K562 (cell line): ENCODE data around the gene EFNA1. TPM values are rescaled to one million over a fixed set of nuclear protein-coding genes. Genes with fewer than 3 reads are reported as not detected.

ENCODE experiments used
- CHD4 ChIP-seq: fragments of 200-600 bp; sonication (generic); IDR thresholded peaks from 3 replicates; pipeline ENCODE4 v1.6.1; 2012; ENCODE audit warnings: low read depth, mild to moderate bottlenecking, mixed read lengths, low read length, inconsistent platforms; ENCODE audit not compliant: insufficient read depth, insufficient replicate concordance, poor library complexity, severe bottlenecking
- ILK ChIP-seq: fragments of 450-650 bp; IDR thresholded peaks from 2 replicates; pipeline ENCODE4 v1.6.1; 2016; ENCODE audit warnings: missing genetic modification characterization, low read depth, mild to moderate bottlenecking, missing compliant biosample characterization, moderate library complexity, borderline replicate concordance
- RBM14 ChIP-seq: fragments of 200-400 bp; formaldehyde crosslinking; IDR thresholded peaks from 2 replicates; pipeline ENCODE4 v1.6.1; 2018; ENCODE audit warnings: low read depth, mild to moderate bottlenecking, low read length, moderate library complexity, borderline replicate concordance; ENCODE audit not compliant: insufficient read depth
- ZBTB43 ChIP-seq: sonication (generic); formaldehyde crosslinking; IDR thresholded peaks from 2 replicates; pipeline ENCODE4 v1.8.0; 2023; ENCODE audit warnings: mild to moderate bottlenecking, missing genetic modification reagents
- ZC3H11A ChIP-seq: IDR thresholded peaks from 2 replicates; pipeline ENCODE4 v1.6.1; 2012; ENCODE audit warnings: low read depth, low read length, improper control_type of control experiment
- ZNF146 ChIP-seq: IDR thresholded peaks from one replicate; pipeline ENCODE4 v1.6.1; 2018; ENCODE audit warnings: missing compliant biosample characterization; ENCODE audit not compliant: unreplicated experiment
- polyA plus RNA-seq, 8 experiments: library from polyadenylated mRNA; depleted of rRNA in 4 of 8; stranded (reverse) in 5 of 8; unstranded in 3 of 8; fragments of >200 nt; fragmentation: Nextera tagmentation in 2 of 8; fragmentation: Illumina TruSeq in 1 of 8; extraction: Ambion mirVana in 2 of 8; extraction: Trizol in 1 of 8; gene quantifications; 2 replicates each; pipeline versions ENCODE4 v1.2.1 to v1.2.3, GENCODE V29; 2011 to 2014; ENCODE audit warnings: inconsistent platforms in 1 of 8, missing spikeins in 1 of 8
- total RNA-seq, 7 experiments: library from RNA; depleted of rRNA in 6 of 7; stranded (reverse); fragments of >200 nt in 6 of 7; fragmentation: Illumina TruSeq in 2 of 7; extraction: Trizol in 2 of 7; gene quantifications; 2 replicates each; pipeline versions ENCODE4 v1.2.1 to v1.2.3, GENCODE V29; 2011 to 2021; ENCODE audit warnings: low replicate concordance in 1 of 7

The EFNA1 gene
- total and polyA plus RNA-seq, 9 of the 15 experiments (the other 6 are each of a cell fraction or from before 2014, with no cell fraction given): 2.1 to 9.3 (median 3.0) TPM

GRCh38 chr1:155127105-155127966 is at the start of gene EFNA1 (continued):
- no peak for TF ChIP-seq ILK (tag)
- TF ChIP-seq ZC3H11A: no peak
- TF ChIP-seq ZNF146 (CRISPR knock-in tag): no peak
- TF ChIP-seq ZBTB43: no peak
- no peak for TF ChIP-seq RBM14
- no peak for TF ChIP-seq CHD4
